Kidney (tissue), 14 donors: ENCODE results near the gene SDSL. TPM values are rescaled to one million over a fixed set of nuclear protein-coding genes. Genes with fewer than 3 reads are reported as not detected.

Source experiments
- DNase-seq, 5 donors: peaks; one replicate each; pipeline ENCODE4 v3.0.0-alpha.2; 2013 to 2020
- FAIRE-seq: peaks from 2 replicates; lab custom pipeline; 2012; peaks lifted over from hg19 to GRCh38; lab: Jason Lieb, UNC
- H3K27ac ChIP-seq, 2 donors: one replicate each; pipeline ENCODE4 v1.7.0; 2013; ENCODE audit warnings: low read depth in 2 of 2, low read length in 2 of 2, inconsistent platforms in 1 of 2
- H3K27me3 ChIP-seq: one replicate; pipeline ENCODE4 v1.7.1; 2013; ENCODE audit warnings: low read length, inconsistent platforms; ENCODE audit not compliant: control insufficient read depth, insufficient read depth
- H3K36me3 ChIP-seq, 3 donors: one replicate each; pipeline versions ENCODE4 v1.7.0 to v1.7.1; 2013; ENCODE audit warnings: low read length in 3 of 3, control low read depth in 1 of 3, inconsistent platforms in 1 of 3; ENCODE audit not compliant: insufficient read depth in 3 of 3, control insufficient read depth in 2 of 3
- H3K4me1 ChIP-seq, 3 donors: one replicate each; pipeline versions ENCODE4 v1.7.0 to v1.7.1; 2013; ENCODE audit warnings: low read length in 3 of 3, inconsistent platforms in 1 of 3, low read depth in 1 of 3; ENCODE audit not compliant: control insufficient read depth in 2 of 3, insufficient read depth in 2 of 3
- H3K4me3 ChIP-seq, 3 donors: one replicate each; pipeline versions ENCODE4 v1.7.0 to v1.8.1; 2013; ENCODE audit warnings: low read length in 3 of 3, control low read depth in 1 of 3, inconsistent platforms in 1 of 3
- H3K9ac ChIP-seq, 3 donors: one replicate each; pipeline versions ENCODE4 v1.7.0 to v1.7.1; 2013; ENCODE audit warnings: low read length in 3 of 3, control low read depth in 1 of 3, inconsistent platforms in 1 of 3
- H3K9me3 ChIP-seq, 3 donors: one replicate each; pipeline versions ENCODE4 v1.7.0 to v1.7.1; 2013; ENCODE audit warnings: low read length in 3 of 3, control low read depth in 1 of 3, inconsistent platforms in 1 of 3; ENCODE audit not compliant: control insufficient read depth in 2 of 3, insufficient read depth in 1 of 3
- CTCF ChIP-seq: IDR thresholded peaks from 3 replicates; pipeline ENCODE4 v1.5.1; 2012; ENCODE audit warnings: mild to moderate bottlenecking, moderate library complexity, borderline replicate concordance; ENCODE audit not compliant: insufficient read depth; ENCODE audit errors: extremely low read depth
- intact Hi-C: fragments of 100-400 bp; cut with DNase I; formaldehyde crosslinking; loops from one replicate; pipeline ENCODE4 v1.11.1; 2022
- polyA plus RNA-seq: library from polyadenylated mRNA; stranded (reverse); fragments of 350-450 nt; fragmentation: Illumina TruSeq; extraction: RNeasy Lipid Tissue Mini Kit (QIAGEN cat#74804); gene quantifications from one replicate; pipeline ENCODE4 v1.2.3, GENCODE V29; 2014; ENCODE audit warnings: low read depth, low replicate concordance; ENCODE audit not compliant: insufficient read depth
- total RNA-seq: library from RNA; stranded (reverse); fragmentation: NEBNext Ultra II Directional; extraction: Animal tissue kit (Norgen Biotek cat#: 25700); gene quantifications from one replicate; pipeline ENCODE4 v1.2.1, GENCODE V29; 2021
- donor health status: control.
- donor health status: control.
- donor health status: control.
- donor health status: control.
- donor health status: control.
- donor health status: DM: yes; HTN: yes; CAD: no.
- donor health status: Normal renal cell carcinoma (clear cell type).

Gene SDSL
- total and polyA plus RNA-seq, 2 donors from 2014 or later, result 22.8 to 116 TPM

- Histone ChIP-seq H3K4me1 (no peaks in the 10 kb centered on the region), H3K36me3 (no peaks in the 10 kb centered on the region), H3K27me3 (no peaks in the 10 kb centered on the region), H3K9me3 (no peaks in the 10 kb centered on the region), H3K27ac (no peak overlapping the region), H3K9ac (no peak overlapping the region), H3K4me3 (no peak overlapping the region)
- no peak for TF ChIP-seq CTCF
- DNase-seq (peak in 1 of 5 donors; percentile 7), FAIRE-seq (no peak)
- intact Hi-C loops, result no loop called here
Measured at GRCh38 chr12:113443030-113443539, 20.9 kb downstream of the SDSL start.

GRCh38 chr12:113445544-113446171 is 23.5 kb downstream of the SDSL start:
- H3K9ac ChIP-seq, result no peak overlapping the region
- no peak overlapping the region for H3K4me3 ChIP-seq
- intact Hi-C loops, result no loop called here
- no peaks in the 10 kb centered on the region for H3K27me3 ChIP-seq
- H3K4me1 ChIP-seq, result no peaks in the 10 kb centered on the region
- no peaks in the 10 kb centered on the region for H3K9me3 ChIP-seq
- FAIRE-seq, result no peak
- no peak overlapping the region for H3K27ac ChIP-seq
- no peaks in the 10 kb centered on the region for H3K36me3 ChIP-seq
- DNase-seq, result no peak
- TF ChIP-seq CTCF, result no peak

GRCh38 chr12:113448873-113449272 is 26.7 kb downstream of the SDSL start:
- Histone ChIP-seq H3K9me3 (no peaks in the 10 kb centered on the region), H3K9ac (no peak overlapping the region), H3K36me3 (no peaks in the 10 kb centered on the region), H3K27ac (no peak overlapping the region), H3K27me3 (no peaks in the 10 kb centered on the region), H3K4me1 (no peaks in the 10 kb centered on the region), H3K4me3 (no peak overlapping the region)
- FAIRE-seq (no peak), DNase-seq (peak in 4 of 5 donors; percentile 65 to 81 (median 76))
- no peak for TF ChIP-seq CTCF
- intact Hi-C loops, result no loop called here

- DNase-seq (no peak), FAIRE-seq (no peak)
- H3K9me3 ChIP-seq, result no peaks in the 10 kb centered on the region
- no peaks in the 10 kb centered on the region for H3K27me3 ChIP-seq
- H3K4me1 ChIP-seq, result no peaks in the 10 kb centered on the region
- intact Hi-C loops, result no loop called here
- no peaks in the 10 kb centered on the region for H3K36me3 ChIP-seq
- H3K9ac ChIP-seq, result no peak overlapping the region
- H3K27ac ChIP-seq, result no peak overlapping the region
- no peak for TF ChIP-seq CTCF
- no peak overlapping the region for H3K4me3 ChIP-seq
Measured at GRCh38 chr12:113449299-113449698, 27.1 kb downstream of the SDSL start.
